Right atrium auricular region (tissue), 2 donors: Measurements from ENCODE around the gene NKTR. TPM values are rescaled to one million over a fixed set of nuclear protein-coding genes. Genes with fewer than 3 reads are reported as not detected.
A peak's percentile ranks its signal among the peaks of the same experiment; 100 is the strongest.

Experiments used
- DNase-seq: peaks from one replicate; pipeline ENCODE4 v3.0.0-alpha.2; 2019; ENCODE audit warnings: low spot score
- H3K27ac ChIP-seq, 2 donors: fragments of 200-600 bp; sonication (generic); 1 replicate in 1 of 2; 2 replicates in 1 of 2; pipeline ENCODE4 v1.5.1; 2016 to 2019
- H3K27me3 ChIP-seq, 2 donors: fragments of 200-600 bp; sonication (generic); one replicate each; pipeline versions ENCODE4 v1.5.1 to v1.6.0; 2017 to 2019
- H3K36me3 ChIP-seq: fragments of 200-600 bp; sonication (generic); one replicate; pipeline ENCODE4 v1.5.1; 2016
- H3K4me1 ChIP-seq, 2 donors: fragments of 200-600 bp; sonication (generic); one replicate each; pipeline versions ENCODE4 v1.5.1 to v1.6.0; 2017 to 2019
- H3K4me3 ChIP-seq, 2 donors: fragments of 200-600 bp; sonication (generic); 1 replicate in 1 of 2; 2 replicates in 1 of 2; pipeline ENCODE4 v1.5.1; 2017 to 2019; ENCODE audit warnings: mild to moderate bottlenecking in 1 of 2, moderate library complexity in 1 of 2
- H3K9me3 ChIP-seq, 2 donors: fragments of 200-600 bp; sonication (generic); one replicate each; pipeline ENCODE4 v1.5.1; 2019
- total RNA-seq, 2 donors: library from RNA; depleted of rRNA; stranded (reverse); fragments of >200 nt; gene quantifications; one replicate each; pipeline ENCODE4 v1.1.0, GENCODE V29; 2016
- TF ChIP-seq, protein P1 (sequence below), 2 donors: fragments of 200-600 bp; sonication (generic); IDR thresholded peaks; one replicate each; pipeline ENCODE4 v1.5.1; 2019; ENCODE audit warnings: antibody characterized with exemption in 2 of 2

Gene NKTR
- total RNA-seq, 2 donors from 2014 or later: 14.1 to 20.4 TPM

DNA sequence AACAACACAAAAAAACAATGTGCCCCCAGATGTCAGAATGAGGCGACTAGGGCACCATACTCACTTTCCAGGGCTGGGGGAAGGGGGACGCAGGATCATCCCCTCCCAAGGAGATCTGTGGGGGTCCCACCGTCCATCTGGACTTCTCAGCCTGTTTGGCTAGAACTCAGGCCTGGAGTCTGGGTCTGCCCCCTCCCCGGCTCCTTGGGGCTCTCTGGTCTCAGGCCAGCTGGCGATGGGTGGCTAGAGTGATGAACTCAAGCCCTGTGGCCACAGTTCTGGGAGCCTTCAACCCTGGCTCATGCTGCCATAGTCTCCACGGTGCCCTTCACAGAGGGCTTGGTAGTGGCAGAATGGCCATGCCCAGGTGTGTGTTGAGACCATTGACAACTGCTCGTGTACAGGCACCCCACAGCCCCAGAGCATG, 66.6 kb downstream of the NKTR start:
- no peaks in the 10 kb centered on the region for H3K9me3 ChIP-seq
- H3K4me1 ChIP-seq: peaks cover 0 to 29% of the 10 kb centered on the region in 2 donors
- H3K4me3 ChIP-seq: no peak overlapping the region
- TF ChIP-seq, protein P1, sequence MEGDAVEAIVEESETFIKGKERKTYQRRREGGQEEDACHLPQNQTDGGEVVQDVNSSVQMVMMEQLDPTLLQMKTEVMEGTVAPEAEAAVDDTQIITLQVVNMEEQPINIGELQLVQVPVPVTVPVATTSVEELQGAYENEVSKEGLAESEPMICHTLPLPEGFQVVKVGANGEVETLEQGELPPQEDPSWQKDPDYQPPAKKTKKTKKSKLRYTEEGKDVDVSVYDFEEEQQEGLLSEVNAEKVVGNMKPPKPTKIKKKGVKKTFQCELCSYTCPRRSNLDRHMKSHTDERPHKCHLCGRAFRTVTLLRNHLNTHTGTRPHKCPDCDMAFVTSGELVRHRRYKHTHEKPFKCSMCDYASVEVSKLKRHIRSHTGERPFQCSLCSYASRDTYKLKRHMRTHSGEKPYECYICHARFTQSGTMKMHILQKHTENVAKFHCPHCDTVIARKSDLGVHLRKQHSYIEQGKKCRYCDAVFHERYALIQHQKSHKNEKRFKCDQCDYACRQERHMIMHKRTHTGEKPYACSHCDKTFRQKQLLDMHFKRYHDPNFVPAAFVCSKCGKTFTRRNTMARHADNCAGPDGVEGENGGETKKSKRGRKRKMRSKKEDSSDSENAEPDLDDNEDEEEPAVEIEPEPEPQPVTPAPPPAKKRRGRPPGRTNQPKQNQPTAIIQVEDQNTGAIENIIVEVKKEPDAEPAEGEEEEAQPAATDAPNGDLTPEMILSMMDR (IDR thresholded peaks at IDR 0.05): no peak
- H3K27ac ChIP-seq: peak overlapping the region; percentile 82
- no peaks in the 10 kb centered on the region for H3K27me3 ChIP-seq
- peaks cover 1% of the 10 kb centered on the region for H3K36me3 ChIP-seq
- peak; percentile 56 for DNase-seq

DNA sequence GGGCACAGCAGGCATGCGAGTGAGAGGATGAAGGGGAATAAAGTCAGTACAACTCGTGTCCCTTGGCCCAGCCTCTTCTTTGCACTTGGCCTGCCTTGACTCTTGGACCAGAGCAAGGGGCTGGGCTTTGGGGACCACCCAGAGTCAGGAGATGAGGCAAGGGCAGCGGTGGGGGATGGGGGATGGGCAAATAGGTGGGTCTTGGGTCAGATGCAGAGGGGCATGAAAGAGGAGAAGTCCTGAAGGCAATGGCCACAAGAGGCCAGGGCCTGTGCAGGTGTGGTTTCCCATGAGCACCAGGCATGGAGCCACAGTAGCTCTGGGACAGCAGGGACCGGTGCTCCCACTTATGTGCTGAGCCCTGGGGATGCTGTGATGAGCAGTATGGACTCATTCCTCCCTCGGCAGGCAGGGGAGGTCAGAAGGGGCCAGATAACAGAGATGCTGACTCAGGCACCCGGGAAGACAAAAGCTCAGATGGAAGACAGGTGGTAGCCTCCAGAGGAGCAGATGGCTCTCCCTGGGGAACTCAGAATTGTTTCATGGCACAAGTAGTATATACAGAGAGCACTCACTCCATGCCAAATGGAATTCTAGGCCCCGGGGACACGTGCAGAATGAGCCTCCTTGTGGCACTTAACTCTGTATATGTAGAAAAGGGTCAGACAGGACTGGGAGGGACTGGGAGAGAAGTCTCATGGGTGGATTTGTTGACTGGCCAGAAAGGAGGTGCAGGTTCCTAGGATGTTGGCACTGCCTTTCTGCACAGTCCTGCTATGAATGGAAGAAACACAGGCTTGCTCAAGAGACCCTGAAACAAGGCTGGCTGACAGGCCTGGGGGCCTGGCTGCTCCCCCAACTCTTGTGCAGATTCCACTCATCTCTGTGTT, 67.3 kb downstream of the NKTR start:
- H3K4me3 ChIP-seq: no peak overlapping the region
- H3K36me3 ChIP-seq: no peaks in the 10 kb centered on the region
- DNase-seq: peak; percentile 58
- no peaks in the 10 kb centered on the region for H3K27me3 ChIP-seq
- H3K4me1 ChIP-seq: peaks cover 0 to 29% of the 10 kb centered on the region in 2 donors
- TF ChIP-seq, protein P1 (IDR thresholded peaks at IDR 0.05): no peak
- H3K27ac ChIP-seq: peak overlapping the region; percentile 82
- H3K9me3 ChIP-seq: no peaks in the 10 kb centered on the region

DNA sequence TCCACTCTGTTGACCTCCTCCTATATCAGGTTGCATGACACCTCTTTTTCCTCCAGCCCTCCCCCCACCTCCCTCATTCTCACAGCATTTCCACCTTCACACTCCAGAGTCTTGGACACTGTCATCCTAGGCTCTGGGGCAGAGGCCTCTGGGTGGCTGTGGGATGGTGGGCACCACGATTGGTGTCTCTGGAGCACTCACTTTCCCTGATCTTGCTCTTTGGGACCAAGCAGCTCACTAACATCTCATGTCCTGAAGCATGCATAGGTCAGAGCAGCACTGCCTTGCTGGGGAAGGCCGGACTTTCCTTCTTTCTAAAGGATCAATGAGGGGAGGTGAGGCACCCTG, 67.9 kb downstream of the NKTR start:
- Histone ChIP-seq H3K9me3 (no peaks in the 10 kb centered on the region), H3K27ac (peak overlapping the region in 1 of 2 donors; percentile 82), H3K27me3 (no peaks in the 10 kb centered on the region), H3K4me1 (peaks cover 0 to 29% of the 10 kb centered on the region in 2 donors), H3K36me3 (no peaks in the 10 kb centered on the region), H3K4me3 (no peak overlapping the region)
- peak; percentile 54 for DNase-seq
- TF ChIP-seq, protein P1 (IDR thresholded peaks at IDR 0.05): no peak

DNA sequence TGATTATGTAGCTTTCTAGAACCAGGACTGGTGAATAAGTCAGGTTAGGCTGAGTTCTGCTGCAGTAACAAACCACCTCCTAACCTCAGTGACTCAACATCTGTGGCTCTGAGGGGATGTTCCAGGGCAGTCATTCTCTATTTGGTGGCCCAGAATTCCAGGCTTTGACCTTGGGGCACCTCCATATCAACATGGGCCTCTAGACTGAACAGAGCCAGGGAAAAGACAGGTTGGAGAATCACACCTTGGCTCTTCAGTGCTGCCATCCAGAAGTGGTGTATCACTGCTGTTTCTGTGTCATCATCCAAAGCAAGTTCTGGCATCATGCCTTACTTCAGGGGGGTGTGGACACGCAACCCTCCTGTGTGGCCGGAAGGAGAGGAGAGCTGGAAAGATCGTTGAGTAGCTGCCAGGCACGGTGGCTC, 68.3 kb downstream of the NKTR start:
- H3K9me3 ChIP-seq: no peaks in the 10 kb centered on the region
- no peaks in the 10 kb centered on the region for H3K27me3 ChIP-seq
- no peak overlapping the region for H3K27ac ChIP-seq
- no peaks in the 10 kb centered on the region for H3K36me3 ChIP-seq
- TF ChIP-seq, protein P1 (IDR thresholded peaks at IDR 0.05): no peak
- H3K4me3 ChIP-seq: no peak overlapping the region
- peaks cover 0 to 29% of the 10 kb centered on the region in 2 donors for H3K4me1 ChIP-seq
- DNase-seq: peak; percentile 59

DNA sequence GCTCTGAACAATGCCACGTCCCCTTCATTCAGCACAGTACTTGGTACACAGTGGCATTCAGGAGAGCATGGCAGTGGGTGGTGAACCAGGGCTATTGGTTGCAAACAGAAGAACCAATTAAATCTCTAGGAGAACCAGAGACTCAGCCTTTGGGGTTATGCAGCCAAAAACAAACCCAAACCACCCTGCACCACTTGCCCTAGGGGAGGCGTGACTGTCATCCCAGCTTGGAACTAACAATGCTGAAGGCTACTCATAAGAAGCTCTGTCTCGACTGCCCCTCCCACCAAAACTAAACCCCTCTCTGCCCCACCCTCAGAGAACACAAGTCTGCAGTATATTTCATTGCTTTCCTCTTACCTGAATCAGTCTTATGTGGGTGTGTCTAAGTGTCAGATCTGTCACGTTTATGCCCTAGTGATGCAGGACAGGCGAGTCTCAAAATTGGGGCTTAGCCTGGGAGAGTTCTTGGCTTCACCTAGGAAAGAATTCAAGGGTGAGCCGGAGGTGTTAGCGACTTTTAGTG, 69.6 kb downstream of the NKTR start:
- Histone ChIP-seq H3K4me3 (no peak overlapping the region), H3K36me3 (no peaks in the 10 kb centered on the region), H3K4me1 (peaks cover 0 to 29% of the 10 kb centered on the region in 2 donors), H3K9me3 (no peaks in the 10 kb centered on the region), H3K27ac (no peak overlapping the region), H3K27me3 (no peaks in the 10 kb centered on the region)
- TF ChIP-seq, protein P1 (IDR thresholded peaks at IDR 0.05): no peak
- DNase-seq: peak; percentile 32
